SU-DHL-6 (cell line): Measurements from ENCODE around the gene FBXO5.

Experiments used
- H2AFZ ChIP-seq: fragments of 200-600 bp; sonication (generic); 2 replicates; pipeline ENCODE4 v1.6.1; 2014; ENCODE audit warnings: low read depth, mild to moderate bottlenecking, moderate library complexity, mixed read lengths, antibody characterized with exemption, low read length; ENCODE audit not compliant: severe bottlenecking
- H3F3A ChIP-seq: fragments of 200-600 bp; shearing (Covaris generic); 2 replicates; pipeline ENCODE4 v1.6.0; 2016; ENCODE audit warnings: antibody characterized with exemption, mild to moderate bottlenecking; ENCODE audit not compliant: insufficient read depth
- H3K27ac ChIP-seq: fragments of 200-600 bp; sonication (generic); 2 replicates; pipeline ENCODE4 v1.5.1; 2016; ENCODE audit warnings: low read depth, mild to moderate bottlenecking, low read length, moderate library complexity, mixed read lengths
- H3K27me3 ChIP-seq: fragments of 200-600 bp; sonication (generic), shearing (Covaris generic); 2 replicates; pipeline ENCODE4 v1.6.0; 2014; ENCODE audit warnings: mild to moderate bottlenecking, low read length
- H3K36me3 ChIP-seq: fragments of 200-600 bp; sonication (generic); 2 replicates; pipeline ENCODE4 v1.6.1; 2014; ENCODE audit warnings: mild to moderate bottlenecking, low read length, mixed read lengths
- H3K4me2 ChIP-seq: fragments of 300-600, 200-600 bp; shearing (Covaris generic), sonication (generic); 2 replicates; pipeline ENCODE4 v1.6.0; 2014; ENCODE audit warnings: low read length, low read depth, mild to moderate bottlenecking; ENCODE audit not compliant: poor library complexity, severe bottlenecking
- H3K4me3 ChIP-seq: fragments of 200-600 bp; sonication (generic); 2 replicates; pipeline ENCODE4 v1.5.1; 2014; ENCODE audit warnings: antibody characterized with exemption, low read length, mild to moderate bottlenecking, mixed read lengths; ENCODE audit not compliant: insufficient read depth, poor library complexity, severe bottlenecking
- H3K79me2 ChIP-seq: fragments of 200-600 bp; sonication (generic); 2 replicates; pipeline ENCODE4 v1.6.1; 2014; ENCODE audit warnings: mild to moderate bottlenecking, low read length, moderate library complexity; ENCODE audit not compliant: insufficient read depth
- H3K9ac ChIP-seq: fragments of 200-600 bp; sonication (generic); 2 replicates; pipeline ENCODE4 v1.7.0; 2014; ENCODE audit warnings: mild to moderate bottlenecking, low read length
- H3K9me2 ChIP-seq: fragments of 200-600 bp; sonication (generic); replicated peaks from 2 replicates; pipeline ENCODE4 v1.6.1; 2014; ENCODE audit warnings: low read length; ENCODE audit not compliant: insufficient read depth
- H3K9me3 ChIP-seq: fragments of 200-600 bp; sonication (generic); 2 replicates; pipeline ENCODE4 v1.6.1; 2014; ENCODE audit warnings: low read length, mixed read lengths; ENCODE audit not compliant: insufficient read depth
- H4K20me1 ChIP-seq: fragments of 200-600 bp; sonication (generic); 2 replicates; pipeline ENCODE4 v1.6.1; 2014; ENCODE audit warnings: low read depth, mild to moderate bottlenecking, antibody characterized with exemption, low read length, moderate library complexity, mixed read lengths
- CTCF ChIP-seq: fragments of 200-600 bp; sonication (generic); IDR thresholded peaks from one replicate; pipeline ENCODE4 v1.5.1; 2017; ENCODE audit warnings: antibody characterized with exemption, mild to moderate bottlenecking, low read length, moderate library complexity; ENCODE audit not compliant: insufficient read depth, poor library complexity, severe bottlenecking
- EZH2phosphoT487 ChIP-seq: fragments of 200-600 bp; sonication (generic), shearing (Covaris generic); conservative IDR thresholded peaks from 2 replicates; pipeline ENCODE4 v1.6.1; 2018; ENCODE audit warnings: mild to moderate bottlenecking, antibody characterized with exemption, low read length, moderate library complexity, mixed read lengths

FBXO5 gene

GRCh38 chr6:152922706-152923105, 60.1 kb downstream of the FBXO5 start:
- Histone ChIP-seq H3K27me3 (0 out of 2 replicates have a peak, but pooled peaks cover 3% of the 10 kb centered on the region), H2AFZ (no peak overlapping the region), H3K27ac (no peak overlapping the region), H3K4me2 (no peak overlapping the region), H3K4me3 (no peak overlapping the region), H3K9me2 (no peaks in the 10 kb centered on the region), H4K20me1 (no peaks in the 10 kb centered on the region), H3F3A (no peaks in the 10 kb centered on the region), H3K36me3 (no peaks in the 10 kb centered on the region), H3K79me2 (no peaks in the 10 kb centered on the region), H3K9me3 (no peaks in the 10 kb centered on the region), H3K9ac (no peak overlapping the region)
- TF ChIP-seq EZH2phosphoT487 (no peak), CTCF (no peak)
